Mesodermal cell (in vitro differentiated cells): ENCODE data around the gene CAND2.

Experiments used
- H3K27ac ChIP-seq: 2 replicates; pipeline ENCODE4 v1.7.0; 2013; ENCODE audit warnings: mild to moderate bottlenecking, low read depth, low read length, moderate library complexity; ENCODE audit not compliant: severe bottlenecking
- H3K36me3 ChIP-seq: 2 replicates; pipeline ENCODE4 v1.7.1; 2013; ENCODE audit warnings: mild to moderate bottlenecking, low read length, moderate library complexity; ENCODE audit not compliant: control insufficient read depth, insufficient read depth
- H3K4me1 ChIP-seq: one replicate; pipeline ENCODE4 v1.7.1; 2013; ENCODE audit warnings: mild to moderate bottlenecking, low read length; ENCODE audit not compliant: insufficient read depth, control insufficient read depth, poor library complexity, severe bottlenecking
- H3K4me3 ChIP-seq: 2 replicates; pipeline ENCODE4 v1.7.0; 2013; ENCODE audit warnings: low read length, control low read depth, mild to moderate bottlenecking; ENCODE audit not compliant: insufficient read depth, poor library complexity, severe bottlenecking; ENCODE audit errors: extremely low read depth
- H3K9me3 ChIP-seq: 2 replicates; pipeline ENCODE4 v1.7.1; 2013; ENCODE audit warnings: mild to moderate bottlenecking, low read length, moderate library complexity; ENCODE audit not compliant: control insufficient read depth
- WGBS, 2 experiments: methylation state at CpG; one replicate each; pipeline ENCODE4 v1.1.5; 2013; ENCODE audit warnings: missing lambda C conversion rate in 2 of 2; ENCODE audit not compliant: insufficient coverage in 2 of 2; 5-methylcytosine and 5-hydroxymethylcytosine counted together

CAND2 gene

DNA sequence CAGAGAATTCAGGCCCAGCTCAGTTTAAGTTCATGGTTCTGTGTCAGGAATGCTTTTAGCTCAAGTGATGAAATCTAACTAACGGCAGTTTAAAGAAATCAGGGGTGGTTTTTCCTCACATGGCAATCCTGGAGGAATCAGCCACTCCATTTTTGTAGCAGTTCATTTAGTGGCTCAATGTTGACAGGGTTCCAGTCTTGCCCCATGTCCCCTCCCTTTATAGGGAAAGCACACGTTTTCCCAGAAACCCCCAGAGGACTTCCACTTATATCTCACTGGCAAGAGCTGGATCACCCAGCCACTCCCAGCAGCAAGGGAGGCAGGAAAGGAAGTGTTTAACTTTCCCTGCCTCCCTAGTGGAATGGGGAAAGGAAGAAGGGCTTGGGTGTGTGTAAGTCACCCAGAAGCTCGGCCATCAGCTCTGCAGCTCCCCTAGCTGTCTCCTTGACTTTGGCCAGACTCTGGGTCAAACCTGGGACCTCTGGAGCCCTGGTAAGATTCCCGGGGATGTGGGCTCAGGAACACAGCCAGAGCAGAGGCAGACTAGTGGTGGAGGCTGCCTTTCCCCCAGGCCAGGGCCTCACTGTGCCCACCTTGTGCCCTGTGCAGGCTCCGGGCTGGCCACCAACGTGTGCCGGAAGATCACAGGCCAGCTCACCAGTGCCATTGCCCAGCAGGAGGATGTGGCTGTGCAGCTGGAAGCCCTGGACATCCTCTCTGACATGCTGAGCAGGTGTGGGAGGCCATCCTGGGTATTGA is 11.3 kb downstream of the CAND2 start:
- 85 to 94% methylated on average over 4 to 6 of the region's 7 CpGs for WGBS, 2 experiments
- Histone ChIP-seq H3K36me3 (peaks cover 4% of the 10 kb centered on the region), H3K4me1 (peaks cover 6% of the 10 kb centered on the region), H3K4me3 (no peak overlapping the region), H3K9me3 (no peaks in the 10 kb centered on the region), H3K27ac (no peak overlapping the region)

DNA sequence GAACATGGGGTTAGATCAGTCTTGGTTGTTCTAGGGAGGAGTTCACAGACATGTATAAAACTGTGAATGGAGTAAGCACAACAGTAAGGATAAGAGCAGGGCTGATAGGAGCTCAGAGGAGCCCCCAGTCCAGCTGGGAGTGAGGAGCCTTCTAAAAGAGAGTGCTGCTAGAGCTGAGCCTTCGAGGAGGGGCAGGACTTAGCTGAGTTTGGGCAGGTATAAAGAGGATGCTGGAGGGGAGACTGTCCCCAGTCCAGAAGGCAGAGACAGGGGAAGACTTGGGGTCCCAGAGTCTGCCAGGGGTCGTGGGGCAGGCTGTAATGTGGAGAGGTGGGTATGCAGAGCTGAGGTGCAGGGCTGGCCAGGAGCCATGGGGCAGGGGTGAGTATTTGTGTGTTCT is 12.1 kb downstream of the CAND2 start:
- Histone ChIP-seq H3K4me3 (no peak overlapping the region), H3K4me1 (peaks cover 6% of the 10 kb centered on the region), H3K27ac (no peak overlapping the region), H3K9me3 (no peaks in the 10 kb centered on the region), H3K36me3 (peaks cover 4% of the 10 kb centered on the region)
- 91 to 100% methylated on average over 1 of the region's 2 CpGs for WGBS, 2 experiments

DNA sequence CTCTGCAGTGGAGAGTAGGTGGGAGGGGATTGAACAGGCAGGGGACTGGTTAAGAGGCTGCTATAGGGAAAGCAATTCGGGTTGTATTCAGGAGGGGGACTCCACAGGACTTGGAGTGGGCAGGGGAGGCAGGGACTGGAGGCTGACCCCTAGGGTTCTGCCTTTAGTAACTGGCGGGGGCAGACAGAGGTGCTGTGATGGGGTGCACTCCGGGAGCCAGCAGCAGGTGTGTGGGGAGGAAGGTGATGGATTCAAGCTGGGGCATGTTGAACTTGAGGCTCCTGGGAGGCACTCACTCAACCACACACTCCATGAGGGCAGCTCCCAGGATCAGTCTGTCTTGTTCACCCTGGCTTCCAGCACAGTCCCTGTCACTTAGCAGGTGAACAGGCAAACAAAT is 12.5 kb downstream of the CAND2 start:
- WGBS, 2 experiments, result 86 to 96% methylated on average over 2 to 3 of the region's 3 CpGs
- Histone ChIP-seq H3K36me3 (peaks cover 4% of the 10 kb centered on the region), H3K9me3 (no peaks in the 10 kb centered on the region), H3K4me1 (peaks cover 6% of the 10 kb centered on the region), H3K4me3 (no peak overlapping the region), H3K27ac (no peak overlapping the region)

DNA sequence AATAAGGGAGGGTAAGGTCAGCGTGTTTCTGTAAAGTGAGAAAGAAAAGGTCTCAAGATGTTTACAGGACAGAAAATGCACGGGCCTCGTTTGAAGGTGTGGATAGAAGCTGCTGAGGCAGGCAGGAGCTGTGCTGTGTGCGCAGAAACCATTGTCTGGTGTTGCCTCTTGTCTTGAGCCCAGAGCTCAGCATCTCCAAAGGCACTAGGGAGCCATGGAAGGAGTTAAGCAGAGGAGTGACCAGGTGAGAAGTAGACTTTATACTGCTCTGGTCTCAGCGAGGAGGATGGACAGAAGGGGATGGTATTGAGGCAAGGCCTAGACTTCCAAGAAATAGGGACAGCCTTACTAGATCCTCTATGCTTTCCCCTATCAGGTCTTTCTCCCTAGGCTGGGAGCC is 13.0 kb downstream of the CAND2 start:
- Histone ChIP-seq H3K4me1 (peaks cover 6% of the 10 kb centered on the region), H3K4me3 (peak overlapping the region; percentile 43), H3K36me3 (peaks cover 4% of the 10 kb centered on the region), H3K27ac (no peak overlapping the region), H3K9me3 (no peaks in the 10 kb centered on the region)
- WGBS, 2 experiments, result 96 to 100% methylated on average over 5 of the region's 5 CpGs

DNA sequence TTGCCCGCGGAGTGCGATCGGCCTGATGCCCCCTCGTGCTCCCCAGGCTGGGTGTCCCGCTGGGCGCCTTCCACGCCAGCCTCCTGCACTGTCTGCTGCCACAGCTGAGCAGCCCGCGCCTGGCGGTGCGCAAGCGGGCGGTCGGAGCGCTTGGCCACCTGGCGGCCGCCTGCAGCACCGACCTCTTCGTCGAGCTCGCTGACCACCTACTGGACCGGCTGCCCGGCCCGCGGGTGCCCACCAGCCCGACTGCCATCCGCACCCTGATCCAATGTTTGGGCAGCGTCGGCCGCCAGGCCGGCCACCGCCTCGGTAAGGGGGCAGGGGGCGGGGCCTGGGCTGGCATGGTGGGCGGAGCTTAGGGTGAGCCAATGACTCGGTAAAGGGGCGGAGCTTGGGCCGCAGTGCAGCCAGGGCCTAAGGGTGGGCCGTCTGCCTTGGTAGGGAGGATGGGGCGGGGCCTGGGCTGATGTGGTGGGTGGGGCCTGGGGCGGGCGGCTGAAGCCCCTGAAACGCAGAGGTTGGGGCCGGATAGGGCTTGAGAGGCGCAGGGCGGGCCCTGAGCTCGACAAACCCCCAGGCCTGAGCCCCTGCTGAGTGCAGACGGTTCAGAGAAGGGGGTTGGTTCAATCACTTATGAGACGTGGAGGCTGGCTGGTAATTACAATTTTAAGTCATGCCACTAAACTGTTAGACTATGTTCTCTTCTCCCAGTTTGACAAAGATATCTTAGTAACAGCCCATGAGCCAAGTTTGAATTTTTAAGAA is 13.7 kb downstream of the CAND2 start:
- 1% methylated on average over 35 to 48 of the region's 50 CpGs for WGBS, 2 experiments
- Histone ChIP-seq H3K27ac (peak overlapping the region; percentile 45), H3K4me3 (peak overlapping the region; percentile 43), H3K4me1 (peaks cover 6% of the 10 kb centered on the region), H3K9me3 (no peaks in the 10 kb centered on the region), H3K36me3 (peaks cover 4% of the 10 kb centered on the region)

DNA sequence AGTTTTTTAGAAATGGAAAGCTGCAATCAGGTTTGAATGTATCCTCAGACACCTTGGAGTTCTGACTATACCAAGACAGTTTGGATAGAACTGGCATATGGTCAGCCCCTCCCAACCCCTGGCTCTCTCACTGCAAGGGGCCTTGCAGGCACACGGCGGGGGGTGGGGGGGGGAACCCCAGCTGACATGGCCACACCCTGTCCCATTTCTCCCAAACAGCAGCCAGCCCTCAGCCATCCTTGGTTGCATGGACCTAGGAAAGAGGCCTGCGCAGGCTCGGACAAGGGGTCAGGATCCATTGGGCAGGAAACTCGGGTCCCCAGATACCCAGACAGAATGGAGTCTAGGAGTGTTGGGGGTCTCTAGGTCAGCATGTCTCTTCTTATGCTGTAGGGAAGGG is 14.5 kb downstream of the CAND2 start:
- H3K4me3 ChIP-seq, result no peak overlapping the region

DNA sequence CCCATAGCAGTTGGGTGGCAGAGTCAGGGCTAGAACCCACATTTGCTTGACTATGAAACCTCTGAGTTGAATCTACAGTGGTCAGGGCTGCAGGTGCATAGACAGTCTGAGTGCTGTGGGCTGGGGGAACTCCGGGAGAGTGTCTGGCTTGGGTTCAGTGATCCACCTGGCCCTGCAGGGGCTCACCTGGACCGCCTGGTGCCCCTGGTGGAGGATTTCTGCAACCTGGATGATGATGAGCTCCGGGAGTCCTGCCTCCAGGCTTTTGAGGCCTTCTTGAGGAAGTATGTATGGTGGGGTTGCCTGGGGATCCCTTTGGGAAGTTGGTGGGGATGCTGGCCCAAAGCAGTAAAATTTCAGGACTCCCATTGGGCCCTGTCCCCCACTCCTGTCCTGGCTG is 16.3 kb downstream of the CAND2 start:
- WGBS, 2 experiments, result 70 to 100% methylated on average over 1 to 2 of the region's 3 CpGs
- no peak overlapping the region for H3K4me3 ChIP-seq

More for the DNA sequence above, 14.5 kb downstream of the CAND2 start:
- Histone ChIP-seq H3K4me1 (peaks cover 6% of the 10 kb centered on the region), H3K27ac (peak overlapping the region; percentile 45), H3K36me3 (peaks cover 4% of the 10 kb centered on the region), H3K9me3 (no peaks in the 10 kb centered on the region)
- WGBS, 2 experiments, result 86 to 90% methylated on average over 3 to 4 of the region's 5 CpGs

DNA sequence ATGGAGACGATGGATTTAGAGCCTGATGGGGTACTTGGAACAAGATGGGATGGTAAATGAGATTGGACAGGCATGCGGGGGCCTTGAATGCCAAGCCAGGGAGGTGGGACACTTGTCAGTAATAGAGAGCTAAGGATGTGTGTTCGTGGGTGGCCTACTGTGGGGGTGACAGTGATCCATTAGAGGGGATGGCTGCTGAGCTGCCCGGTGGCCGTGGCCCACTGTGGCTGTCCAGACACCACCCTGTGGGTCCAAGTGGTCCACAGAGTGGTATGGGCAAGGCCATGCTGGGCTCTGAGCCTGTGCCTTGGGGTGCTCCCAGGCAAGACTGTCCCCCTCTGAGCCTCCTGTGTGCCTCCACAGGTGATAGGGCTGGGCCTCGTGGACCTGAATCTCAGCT is 17.5 kb downstream of the CAND2 start:
- Histone ChIP-seq H3K9me3 (no peaks in the 10 kb centered on the region), H3K36me3 (peaks cover 4% of the 10 kb centered on the region), H3K4me1 (peaks cover 6% of the 10 kb centered on the region), H3K27ac (no peak overlapping the region), H3K4me3 (no peak overlapping the region)
- 93 to 100% methylated on average over 3 to 6 of the region's 6 CpGs for WGBS, 2 experiments

More for the DNA sequence above, 16.3 kb downstream of the CAND2 start:
- Histone ChIP-seq H3K4me1 (peaks cover 6% of the 10 kb centered on the region), H3K9me3 (no peaks in the 10 kb centered on the region), H3K27ac (no peak overlapping the region), H3K36me3 (peaks cover 4% of the 10 kb centered on the region)

DNA sequence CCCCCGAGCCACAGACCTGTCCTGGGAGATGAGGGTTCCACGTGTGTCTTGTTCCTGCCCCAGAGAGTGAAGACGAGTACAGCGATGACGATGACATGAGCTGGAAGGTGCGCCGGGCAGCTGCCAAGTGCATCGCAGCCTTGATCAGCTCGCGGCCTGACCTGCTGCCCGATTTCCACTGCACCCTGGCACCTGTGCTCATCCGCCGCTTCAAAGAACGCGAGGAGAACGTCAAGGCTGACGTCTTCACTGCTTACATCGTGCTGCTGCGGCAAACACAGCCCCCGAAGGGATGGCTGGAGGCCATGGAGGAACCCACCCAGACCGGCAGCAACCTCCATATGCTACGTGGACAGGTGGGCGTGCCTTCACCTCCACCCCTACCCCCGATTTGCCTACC is 18.6 kb downstream of the CAND2 start:
- Histone ChIP-seq H3K4me3 (no peak overlapping the region), H3K27ac (no peak overlapping the region), H3K36me3 (peaks cover 4% of the 10 kb centered on the region), H3K4me1 (peaks cover 6% of the 10 kb centered on the region), H3K9me3 (no peaks in the 10 kb centered on the region)
- 94 to 97% methylated on average over 19 to 20 of the region's 24 CpGs for WGBS, 2 experiments

DNA sequence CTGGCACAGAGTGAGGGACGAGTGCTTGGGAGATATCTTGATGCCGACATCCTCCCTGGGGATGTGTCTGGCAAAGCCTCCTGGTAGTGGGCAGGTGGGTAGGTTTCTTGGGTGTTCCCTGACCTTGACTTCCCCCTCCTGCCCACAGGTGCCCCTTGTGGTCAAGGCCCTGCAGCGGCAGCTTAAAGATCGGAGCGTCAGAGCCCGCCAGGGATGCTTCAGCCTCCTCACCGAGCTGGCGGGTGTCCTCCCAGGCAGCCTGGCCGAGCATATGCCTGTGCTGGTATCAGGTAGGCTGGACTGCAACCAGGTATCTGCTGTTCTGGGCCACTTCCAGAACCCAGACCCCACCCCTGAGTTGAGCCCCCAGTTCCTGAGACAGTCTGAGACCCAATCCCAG is 19.2 kb downstream of the CAND2 start:
- Histone ChIP-seq H3K9me3 (no peaks in the 10 kb centered on the region), H3K4me3 (no peak overlapping the region), H3K36me3 (peaks cover 4% of the 10 kb centered on the region), H3K4me1 (peaks cover 5% of the 10 kb centered on the region), H3K27ac (no peak overlapping the region)
- 70 to 93% methylated on average over 6 to 8 of the region's 9 CpGs for WGBS, 2 experiments
